ENCODE measurements around the gene EXOSC5. TPM values are rescaled to one million over a fixed set of nuclear protein-coding genes. Genes with fewer than 3 reads are reported as not detected.

Gene EXOSC5
- total and polyA plus RNA-seq, 2 of the 13 experiments (the other 11 are each of a cell fraction or from before 2014, with no cell fraction given): 24.1 to 26.5 TPM

DNA sequence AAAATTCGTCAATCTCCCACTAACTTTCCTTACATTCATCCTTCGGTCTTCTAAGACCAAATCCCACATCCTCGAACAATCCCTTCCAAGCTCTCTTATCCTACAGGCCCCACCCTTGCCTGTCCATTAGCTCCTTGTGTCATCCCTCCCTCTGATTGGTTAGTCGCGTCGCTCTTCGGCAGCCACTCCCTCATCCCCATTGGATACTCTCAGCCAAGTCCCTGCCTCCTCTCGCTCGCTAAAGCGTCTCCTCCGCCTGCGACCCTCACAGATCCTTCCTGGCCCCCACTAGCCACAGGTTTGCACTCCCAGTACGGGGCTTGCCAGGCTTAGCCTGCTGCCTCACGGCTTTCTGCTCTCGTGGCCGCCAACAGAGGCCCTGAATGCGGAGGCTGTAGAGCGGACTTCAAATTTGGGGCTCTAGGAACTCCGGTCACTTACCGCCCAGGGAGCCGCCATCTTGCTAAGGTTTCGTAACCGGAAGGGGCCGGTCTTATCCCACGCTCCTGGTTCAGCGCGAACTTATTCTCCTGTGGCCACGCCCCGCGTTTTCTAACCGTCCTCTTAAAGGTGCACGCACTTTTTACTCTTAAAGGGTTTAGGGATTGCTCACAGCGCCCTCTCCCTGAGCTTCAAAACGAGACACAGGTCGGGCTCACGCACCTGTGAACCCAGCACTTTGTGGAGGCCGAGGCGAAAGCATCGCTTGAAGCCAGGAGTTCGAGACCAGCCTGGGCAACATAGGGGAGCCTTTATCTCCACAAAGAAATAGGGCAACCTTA lies 42.5 kb upstream of the EXOSC5 start, which contains the start of gene DMAC2 (continued):
- peak; percentile 62 for TF ChIP-seq PAXIP1 (CRISPR knock-in tag; conservative IDR thresholded peaks at IDR 0.05)
- TF ChIP-seq ZFAT (CRISPR knock-in tag; conservative IDR thresholded peaks at IDR 0.05): no peak
- TF ChIP-seq, protein P1, sequence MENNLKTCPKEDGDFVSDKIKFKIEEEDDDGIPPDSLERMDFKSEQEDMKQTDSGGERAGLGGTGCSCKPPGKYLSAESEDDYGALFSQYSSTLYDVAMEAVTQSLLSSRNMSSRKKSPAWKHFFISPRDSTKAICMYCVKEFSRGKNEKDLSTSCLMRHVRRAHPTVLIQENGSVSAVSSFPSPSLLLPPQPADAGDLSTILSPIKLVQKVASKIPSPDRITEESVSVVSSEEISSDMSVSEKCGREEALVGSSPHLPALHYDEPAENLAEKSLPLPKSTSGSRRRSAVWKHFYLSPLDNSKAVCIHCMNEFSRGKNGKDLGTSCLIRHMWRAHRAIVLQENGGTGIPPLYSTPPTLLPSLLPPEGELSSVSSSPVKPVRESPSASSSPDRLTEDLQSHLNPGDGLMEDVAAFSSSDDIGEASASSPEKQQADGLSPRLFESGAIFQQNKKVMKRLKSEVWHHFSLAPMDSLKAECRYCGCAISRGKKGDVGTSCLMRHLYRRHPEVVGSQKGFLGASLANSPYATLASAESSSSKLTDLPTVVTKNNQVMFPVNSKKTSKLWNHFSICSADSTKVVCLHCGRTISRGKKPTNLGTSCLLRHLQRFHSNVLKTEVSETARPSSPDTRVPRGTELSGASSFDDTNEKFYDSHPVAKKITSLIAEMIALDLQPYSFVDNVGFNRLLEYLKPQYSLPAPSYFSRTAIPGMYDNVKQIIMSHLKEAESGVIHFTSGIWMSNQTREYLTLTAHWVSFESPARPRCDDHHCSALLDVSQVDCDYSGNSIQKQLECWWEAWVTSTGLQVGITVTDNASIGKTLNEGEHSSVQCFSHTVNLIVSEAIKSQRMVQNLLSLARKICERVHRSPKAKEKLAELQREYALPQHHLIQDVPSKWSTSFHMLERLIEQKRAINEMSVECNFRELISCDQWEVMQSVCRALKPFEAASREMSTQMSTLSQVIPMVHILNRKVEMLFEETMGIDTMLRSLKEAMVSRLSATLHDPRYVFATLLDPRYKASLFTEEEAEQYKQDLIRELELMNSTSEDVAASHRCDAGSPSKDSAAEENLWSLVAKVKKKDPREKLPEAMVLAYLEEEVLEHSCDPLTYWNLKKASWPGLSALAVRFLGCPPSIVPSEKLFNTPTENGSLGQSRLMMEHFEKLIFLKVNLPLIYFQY (CRISPR knock-in tag; IDR thresholded peaks at IDR 0.05; ENCODE audit: borderline replicate concordance): no peak
- TF ChIP-seq PAX8 (CRISPR knock-in tag; IDR thresholded peaks at IDR 0.05; ENCODE audit: borderline replicate concordance): no peak
- TF ChIP-seq ATF3 (CRISPR knock-in tag; IDR thresholded peaks at IDR 0.05): no peak
- TF ChIP-seq ZNF274 (CRISPR knock-in tag; IDR thresholded peaks at IDR 0.05): peak; percentile 91
- no peak; the same call in 1 of the 2 replicates for TF ChIP-seq ELF4 (CRISPR knock-in tag; IDR thresholded peaks at IDR 0.05; ENCODE audit: borderline replicate concordance)
- TF ChIP-seq MAFF (IDR thresholded peaks at IDR 0.05; ENCODE audit: low read depth, low read length): no peak
- no peak for TF ChIP-seq PLRG1 (conservative IDR thresholded peaks at IDR 0.05)
- TF ChIP-seq, protein P2, sequence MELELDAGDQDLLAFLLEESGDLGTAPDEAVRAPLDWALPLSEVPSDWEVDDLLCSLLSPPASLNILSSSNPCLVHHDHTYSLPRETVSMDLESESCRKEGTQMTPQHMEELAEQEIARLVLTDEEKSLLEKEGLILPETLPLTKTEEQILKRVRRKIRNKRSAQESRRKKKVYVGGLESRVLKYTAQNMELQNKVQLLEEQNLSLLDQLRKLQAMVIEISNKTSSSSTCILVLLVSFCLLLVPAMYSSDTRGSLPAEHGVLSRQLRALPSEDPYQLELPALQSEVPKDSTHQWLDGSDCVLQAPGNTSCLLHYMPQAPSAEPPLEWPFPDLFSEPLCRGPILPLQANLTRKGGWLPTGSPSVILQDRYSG (CRISPR knock-in tag; IDR thresholded peaks at IDR 0.05): no peak
- no peak for TF ChIP-seq ZNF484 (CRISPR knock-in tag; IDR thresholded peaks at IDR 0.05; ENCODE audit: borderline replicate concordance, low read depth)
- peak; percentile 96 for TF ChIP-seq KAT8 (CRISPR knock-in tag; IDR thresholded peaks at IDR 0.05)
- TF ChIP-seq ZNF691 (CRISPR knock-in tag; IDR thresholded peaks at IDR 0.05; ENCODE audit: borderline replicate concordance, low read depth): no peak
- no peak for TF ChIP-seq HIC2 (CRISPR knock-in tag; IDR thresholded peaks at IDR 0.05; ENCODE audit: low read depth)
- peak; percentile 88 for TF ChIP-seq NFYC (CRISPR knock-in tag; IDR thresholded peaks at IDR 0.05)
- TF ChIP-seq TGIF2 (CRISPR knock-in tag; IDR thresholded peaks at IDR 0.05): peak; percentile 43; the same call in 1 of the 2 replicates
- no peak for TF ChIP-seq EZH2 (conservative IDR thresholded peaks at IDR 0.05; ENCODE audit: low read depth, low read length)
- no peak for TF ChIP-seq ZNF546 (CRISPR knock-in tag; conservative IDR thresholded peaks at IDR 0.05)
